ENCODE results near the gene ATP8A2.
"Not testable (repeated sequence)": the region's sequence is repeated elsewhere in the genome, so short reads cannot be mapped to it uniquely, and the experiment has no call there.

ATP8A2 gene

DNA sequence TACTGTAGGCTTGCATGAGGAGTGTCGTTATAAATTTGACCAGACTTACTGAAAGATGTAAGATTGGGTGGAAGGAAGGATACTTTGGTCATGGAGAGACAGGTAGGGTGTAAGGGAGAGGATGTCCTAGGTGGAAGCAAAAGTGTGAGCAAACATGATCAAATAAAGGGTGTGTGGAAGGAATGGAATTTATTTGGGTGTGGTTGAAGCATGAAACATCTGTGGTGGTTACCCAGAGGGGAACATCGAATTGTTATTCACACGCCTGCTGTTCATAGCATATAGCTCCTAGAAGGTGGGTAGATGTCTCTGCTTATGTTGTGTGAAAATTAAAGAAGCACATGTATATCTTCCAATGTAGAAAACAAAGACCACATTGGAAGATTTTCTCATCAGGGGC is 157.7 kb downstream of the ATP8A2 start:
- peaks cover 6% of the 10 kb centered on the region for H3K9me3 ChIP-seq (ENCODE audit: control insufficient read depth, low read length)
- H3K36me3 ChIP-seq (ENCODE audit: control insufficient read depth, insufficient read depth, low read length) = no peaks in the 10 kb centered on the region
- H3K4me1 ChIP-seq (ENCODE audit: control insufficient read depth, insufficient read depth, low read length, poor library complexity, severe bottlenecking) = no peaks in the 10 kb centered on the region
- H3K4me3 ChIP-seq (ENCODE audit: extremely low read depth, insufficient read depth, low read length, poor library complexity, severe bottlenecking) = no peak overlapping the region
- no peak overlapping the region for H3K27ac ChIP-seq (ENCODE audit: low read depth, low read length, severe bottlenecking)
- 78 to 97% methylated on average over 3 of the region's 3 CpGs for WGBS, 2 experiments (ENCODE audit: insufficient coverage in 2 of 2)

DNA sequence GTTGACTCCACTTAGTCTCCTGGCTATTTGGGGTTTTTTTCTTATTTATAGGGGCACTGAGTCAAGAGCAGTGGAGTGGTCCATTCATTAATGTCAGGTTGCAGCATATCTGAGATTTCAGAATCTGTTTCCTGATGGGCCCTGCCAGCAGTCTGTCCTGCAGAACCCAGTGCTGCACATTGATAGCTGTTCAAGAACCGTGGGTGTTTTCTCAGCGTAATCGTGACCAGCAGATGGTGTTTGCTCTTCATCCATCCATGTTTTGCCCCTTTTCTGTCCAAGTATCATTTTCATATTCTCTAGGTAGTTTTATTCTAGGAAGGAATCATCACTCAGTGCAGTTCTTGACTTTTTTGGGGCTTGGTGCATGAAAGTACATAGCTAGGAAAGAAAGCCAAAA is 166.5 kb downstream of the ATP8A2 start:
- Histone ChIP-seq H3K9me3 (ENCODE audit: control insufficient read depth, low read length) (no peaks in the 10 kb centered on the region), H3K4me1 (ENCODE audit: control insufficient read depth, insufficient read depth, low read length, poor library complexity, severe bottlenecking) (no peaks in the 10 kb centered on the region), H3K4me3 (ENCODE audit: extremely low read depth, insufficient read depth, low read length, poor library complexity, severe bottlenecking) (no peak overlapping the region), H3K27ac (ENCODE audit: low read depth, low read length, severe bottlenecking) (no peak overlapping the region), H3K36me3 (ENCODE audit: control insufficient read depth, insufficient read depth, low read length) (no peaks in the 10 kb centered on the region)
- 0% methylated on average over 1 of the region's 3 CpGs for WGBS, 2 experiments (ENCODE audit: insufficient coverage in 2 of 2)

DNA sequence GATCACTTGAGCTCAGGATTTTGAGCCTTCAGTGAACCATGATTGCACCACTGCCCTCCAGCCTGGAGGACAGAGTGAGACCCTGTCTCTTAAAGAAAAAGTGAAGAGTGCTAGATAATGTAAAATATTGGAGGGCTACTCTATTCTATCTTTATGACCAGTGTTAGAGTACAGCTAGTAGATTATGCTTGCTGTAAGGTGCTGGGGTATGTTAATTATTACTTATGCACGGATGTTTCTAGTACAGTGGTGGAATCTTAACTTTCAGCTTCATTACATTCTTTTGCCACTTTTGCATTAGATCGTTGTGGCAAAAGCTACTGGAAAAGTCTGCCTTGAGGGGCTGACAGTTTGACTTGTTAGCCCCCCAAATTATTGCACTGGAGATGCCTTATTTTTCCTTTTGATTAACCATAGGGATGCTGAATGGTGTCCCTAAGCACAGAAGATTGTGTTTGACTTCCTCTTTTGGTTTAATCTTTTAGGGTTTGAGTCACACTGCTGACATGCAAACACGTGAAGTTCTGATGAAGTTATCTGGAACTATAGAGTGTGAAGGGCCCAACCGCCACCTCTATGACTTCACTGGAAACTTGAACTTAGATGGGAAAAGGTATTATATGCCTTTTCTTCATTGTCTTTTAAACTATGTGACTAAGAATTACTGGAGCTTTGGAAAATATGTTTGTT is 169.8 kb downstream of the ATP8A2 start:
- no peak overlapping the region for H3K27ac ChIP-seq (ENCODE audit: low read depth, low read length, severe bottlenecking)
- H3K36me3 ChIP-seq (ENCODE audit: control insufficient read depth, insufficient read depth, low read length) = no peaks in the 10 kb centered on the region
- no peak overlapping the region for H3K4me3 ChIP-seq (ENCODE audit: extremely low read depth, insufficient read depth, low read length, poor library complexity, severe bottlenecking)
- 80 to 84% methylated on average over 1 to 3 of the region's 4 CpGs for WGBS, 2 experiments (ENCODE audit: insufficient coverage in 2 of 2)
- H3K9me3 ChIP-seq (ENCODE audit: control insufficient read depth, low read length) = no peaks in the 10 kb centered on the region
- no peaks in the 10 kb centered on the region for H3K4me1 ChIP-seq (ENCODE audit: control insufficient read depth, insufficient read depth, low read length, poor library complexity, severe bottlenecking)

DNA sequence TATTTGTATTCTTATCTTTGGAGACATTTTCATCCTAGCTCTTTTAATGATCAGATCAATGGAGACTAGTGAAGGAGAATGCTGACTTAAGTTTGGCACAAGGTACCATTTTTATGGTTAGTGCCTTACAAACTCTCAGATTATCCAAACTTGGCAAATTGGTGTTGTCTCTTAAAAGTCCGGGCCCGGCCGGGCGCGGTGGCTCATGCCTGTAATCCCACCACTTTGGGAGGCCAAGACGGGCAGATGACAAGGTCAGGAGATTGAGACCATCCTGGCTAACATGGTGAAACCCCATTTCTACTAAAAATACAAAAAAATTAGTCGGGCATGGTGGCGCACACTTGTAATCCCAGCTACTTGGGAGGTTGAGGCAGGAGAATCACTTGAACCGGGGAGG is 177.2 kb downstream of the ATP8A2 start:
- H3K36me3 ChIP-seq (ENCODE audit: control insufficient read depth, insufficient read depth, low read length); H3K4me3 ChIP-seq (ENCODE audit: extremely low read depth, insufficient read depth, low read length, poor library complexity, severe bottlenecking); H3K27ac ChIP-seq (ENCODE audit: low read depth, low read length, severe bottlenecking); H3K9me3 ChIP-seq (ENCODE audit: control insufficient read depth, low read length); H3K4me1 ChIP-seq (ENCODE audit: control insufficient read depth, insufficient read depth, low read length, poor library complexity, severe bottlenecking): not testable (repeated sequence)
- 83 to 100% methylated on average over 1 to 6 of the region's 9 CpGs for WGBS, 2 experiments (ENCODE audit: insufficient coverage in 2 of 2)

DNA sequence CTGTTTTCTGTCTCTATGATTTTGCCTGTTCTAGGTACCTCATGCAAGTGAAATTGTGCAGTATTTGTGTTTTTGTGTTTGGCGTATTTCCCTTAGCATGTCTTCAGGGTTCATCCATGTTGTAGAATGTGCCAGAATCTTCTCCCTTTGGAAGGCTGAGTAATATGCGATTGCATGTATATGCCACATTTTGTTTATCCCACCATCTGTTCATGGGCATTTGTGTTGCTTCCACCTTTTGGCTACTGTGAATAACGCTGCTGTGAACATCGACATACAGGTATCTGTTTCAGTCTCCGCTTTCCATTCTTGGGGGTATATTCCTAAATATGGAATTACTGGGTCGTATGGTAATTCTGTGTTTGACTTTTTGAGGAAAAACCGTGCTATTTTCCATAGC is 190.0 kb downstream of the ATP8A2 start:
- Histone ChIP-seq H3K9me3 (ENCODE audit: control insufficient read depth, low read length) (no peaks in the 10 kb centered on the region), H3K4me1 (ENCODE audit: control insufficient read depth, insufficient read depth, low read length, poor library complexity, severe bottlenecking) (no peaks in the 10 kb centered on the region), H3K36me3 (ENCODE audit: control insufficient read depth, insufficient read depth, low read length) (no peaks in the 10 kb centered on the region), H3K4me3 (ENCODE audit: extremely low read depth, insufficient read depth, low read length, poor library complexity, severe bottlenecking) (no peak overlapping the region), H3K27ac (ENCODE audit: low read depth, low read length, severe bottlenecking) (no peak overlapping the region)
- 74 to 90% methylated on average over 4 of the region's 7 CpGs for WGBS, 2 experiments (ENCODE audit: insufficient coverage in 2 of 2)

DNA sequence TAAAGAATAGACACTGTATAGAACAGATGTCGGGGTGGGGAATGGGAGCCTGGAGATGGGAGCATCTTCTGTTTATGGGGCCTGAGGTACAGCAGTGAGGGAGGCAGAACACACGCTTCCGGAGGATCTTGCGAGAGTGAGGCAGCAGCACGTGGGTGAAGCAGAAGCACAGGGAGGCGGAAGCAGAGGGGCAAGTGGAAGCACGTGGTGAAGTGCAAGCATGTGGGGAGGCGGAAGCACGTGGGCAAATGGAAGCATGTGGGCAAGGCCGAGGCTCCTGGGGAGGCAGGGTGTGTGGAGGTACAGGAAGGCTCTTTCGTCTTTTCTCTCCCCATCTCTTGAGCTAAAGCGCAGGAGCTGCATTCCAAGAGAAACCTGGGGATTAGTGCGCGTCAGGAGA is 198.4 kb downstream of the ATP8A2 start:
- no peaks in the 10 kb centered on the region for H3K36me3 ChIP-seq (ENCODE audit: control insufficient read depth, insufficient read depth, low read length)
- 87 to 94% methylated on average over 9 to 12 of the region's 14 CpGs for WGBS, 2 experiments (ENCODE audit: insufficient coverage in 2 of 2)

DNA sequence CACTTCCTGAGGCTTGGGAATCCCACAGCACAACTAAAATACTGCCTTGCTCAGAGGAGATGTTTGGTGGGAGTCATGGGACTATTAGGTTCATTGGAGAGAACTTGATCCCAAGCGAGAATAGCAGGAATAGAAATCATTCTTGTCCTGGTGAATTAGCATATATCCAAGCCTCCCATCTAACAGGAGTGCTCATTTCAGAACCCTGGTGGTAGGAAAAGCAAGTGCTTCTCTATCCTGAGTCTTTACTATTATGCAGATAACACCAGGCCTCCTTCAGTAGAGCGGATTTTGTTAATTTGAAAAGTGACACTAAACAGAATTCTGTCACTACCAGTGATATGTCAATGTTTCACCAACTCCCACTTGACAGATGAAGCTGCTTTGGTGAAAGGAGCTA is 199.5 kb downstream of the ATP8A2 start:
- 90% methylated on average over 2 of the region's 2 CpGs; no CpG with 5 or more reads in 1 of the 2 experiments for WGBS, 2 experiments (ENCODE audit: insufficient coverage in 2 of 2)

More for the DNA sequence above, 198.4 kb downstream of the ATP8A2 start:
- no peak overlapping the region for H3K4me3 ChIP-seq (ENCODE audit: extremely low read depth, insufficient read depth, low read length, poor library complexity, severe bottlenecking)
- H3K9me3 ChIP-seq (ENCODE audit: control insufficient read depth, low read length) = no peaks in the 10 kb centered on the region
- no peak overlapping the region for H3K27ac ChIP-seq (ENCODE audit: low read depth, low read length, severe bottlenecking)
- H3K4me1 ChIP-seq (ENCODE audit: control insufficient read depth, insufficient read depth, low read length, poor library complexity, severe bottlenecking) = no peaks in the 10 kb centered on the region

DNA sequence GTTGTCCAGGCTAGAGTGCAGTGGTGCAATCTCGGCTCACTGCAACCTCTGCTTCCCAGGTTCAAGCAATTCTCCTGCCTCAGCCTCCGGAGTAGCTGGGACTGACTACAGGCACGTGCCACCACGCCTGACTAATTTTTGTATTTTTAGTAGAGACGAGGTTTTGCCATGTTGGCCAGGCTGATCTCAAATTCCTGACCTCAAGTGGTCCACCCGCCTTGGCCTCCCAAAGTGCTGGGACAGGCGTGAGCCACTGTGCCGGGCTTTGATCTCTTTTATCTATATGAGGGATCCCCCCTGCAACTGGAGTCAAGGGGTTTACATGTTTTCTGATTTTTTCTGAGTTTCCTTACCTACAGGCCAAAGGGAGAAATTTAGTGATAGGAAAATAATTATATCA is 200.4 kb downstream of the ATP8A2 start:
- not testable (repeated sequence) for H3K9me3 ChIP-seq (ENCODE audit: control insufficient read depth, low read length); H3K36me3 ChIP-seq (ENCODE audit: control insufficient read depth, insufficient read depth, low read length); H3K4me3 ChIP-seq (ENCODE audit: extremely low read depth, insufficient read depth, low read length, poor library complexity, severe bottlenecking); H3K27ac ChIP-seq (ENCODE audit: low read depth, low read length, severe bottlenecking); H3K4me1 ChIP-seq (ENCODE audit: control insufficient read depth, insufficient read depth, low read length, poor library complexity, severe bottlenecking)
- 84 to 90% methylated on average over 6 to 7 of the region's 8 CpGs for WGBS, 2 experiments (ENCODE audit: insufficient coverage in 2 of 2)

More for the DNA sequence above, 199.5 kb downstream of the ATP8A2 start:
- Histone ChIP-seq H3K27ac (ENCODE audit: low read depth, low read length, severe bottlenecking) (no peak overlapping the region), H3K4me3 (ENCODE audit: extremely low read depth, insufficient read depth, low read length, poor library complexity, severe bottlenecking) (no peak overlapping the region), H3K4me1 (ENCODE audit: control insufficient read depth, insufficient read depth, low read length, poor library complexity, severe bottlenecking) (no peaks in the 10 kb centered on the region), H3K36me3 (ENCODE audit: control insufficient read depth, insufficient read depth, low read length) (no peaks in the 10 kb centered on the region), H3K9me3 (ENCODE audit: control insufficient read depth, low read length) (no peaks in the 10 kb centered on the region)

DNA sequence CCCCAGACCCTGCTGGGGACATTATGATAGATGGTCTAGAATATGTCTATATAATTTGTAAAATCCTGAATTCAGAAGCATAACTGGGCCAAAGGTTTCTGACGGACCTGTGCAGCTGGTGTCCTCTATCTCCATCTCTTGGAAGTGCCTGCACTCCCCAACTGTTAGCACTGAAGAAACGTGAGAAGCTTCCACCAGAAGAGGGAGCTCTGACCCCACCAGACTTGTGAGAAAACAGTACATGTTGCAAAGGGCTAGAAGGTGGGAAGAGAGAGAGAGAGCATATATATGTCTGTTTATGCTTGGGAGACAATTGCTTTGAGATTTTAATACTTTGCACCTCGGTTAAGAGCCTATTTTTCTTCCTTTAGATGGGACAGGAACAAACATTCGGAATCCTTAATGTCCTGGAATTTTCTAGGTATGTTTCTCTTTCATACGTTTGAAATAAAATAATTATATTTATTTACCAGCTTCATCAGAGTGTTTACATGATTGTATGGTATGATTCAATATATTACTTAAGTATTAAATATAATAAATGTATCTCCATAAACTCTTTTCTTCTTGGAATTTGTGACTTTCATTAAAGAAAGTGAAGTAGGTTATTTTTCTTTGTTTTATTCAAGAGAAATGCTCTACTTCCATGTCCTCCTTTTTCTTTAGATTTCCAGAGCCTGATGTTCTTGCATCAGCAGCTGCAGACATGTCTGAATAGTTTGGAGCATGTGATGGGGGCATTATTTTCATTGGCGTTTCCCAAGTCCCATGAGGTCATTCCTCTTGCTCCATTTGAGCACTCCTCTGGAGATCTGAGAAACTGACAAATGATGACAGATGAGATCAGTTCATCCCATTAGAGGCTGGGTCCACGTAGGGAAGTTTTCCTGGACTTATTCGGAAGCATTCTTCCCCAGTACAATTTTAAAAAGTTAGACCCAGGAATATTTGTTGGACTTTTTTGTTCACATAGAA is 202.9 kb downstream of the ATP8A2 start:
- WGBS, 2 experiments (ENCODE audit: insufficient coverage in 2 of 2) = 39% methylated on average over 3 of the region's 8 CpGs; no CpG with 5 or more reads in 1 of the 2 experiments
- H3K4me3 ChIP-seq (ENCODE audit: extremely low read depth, insufficient read depth, low read length, poor library complexity, severe bottlenecking) = no peak overlapping the region
- no peaks in the 10 kb centered on the region for H3K4me1 ChIP-seq (ENCODE audit: control insufficient read depth, insufficient read depth, low read length, poor library complexity, severe bottlenecking)
- H3K9me3 ChIP-seq (ENCODE audit: control insufficient read depth, low read length) = no peaks in the 10 kb centered on the region
- no peak overlapping the region for H3K27ac ChIP-seq (ENCODE audit: low read depth, low read length, severe bottlenecking)
- H3K36me3 ChIP-seq (ENCODE audit: control insufficient read depth, insufficient read depth, low read length) = no peaks in the 10 kb centered on the region

DNA sequence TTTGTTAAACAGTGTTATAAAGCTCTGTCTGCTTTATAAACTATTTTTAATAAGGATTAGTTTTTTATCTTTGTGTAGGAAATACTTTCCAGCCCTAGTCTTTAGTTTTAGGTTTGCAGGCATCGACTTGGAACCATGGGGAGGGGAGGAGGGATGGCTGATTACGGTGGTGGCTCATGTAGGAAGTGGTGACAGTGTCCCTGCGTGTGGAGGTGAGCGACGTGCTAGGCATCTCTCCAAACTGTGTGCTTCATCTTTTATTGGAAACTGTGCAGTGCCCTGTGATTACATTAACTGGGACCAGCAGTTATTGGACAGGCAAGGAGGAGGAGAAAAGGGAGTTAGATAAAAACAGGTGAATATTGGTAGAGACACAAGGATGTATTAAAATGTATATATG is 203.8 kb downstream of the ATP8A2 start:
- H3K27ac ChIP-seq (ENCODE audit: low read depth, low read length, severe bottlenecking) = no peak overlapping the region
- no peak overlapping the region for H3K4me3 ChIP-seq (ENCODE audit: extremely low read depth, insufficient read depth, low read length, poor library complexity, severe bottlenecking)
- H3K36me3 ChIP-seq (ENCODE audit: control insufficient read depth, insufficient read depth, low read length) = no peaks in the 10 kb centered on the region
- no peaks in the 10 kb centered on the region for H3K4me1 ChIP-seq (ENCODE audit: control insufficient read depth, insufficient read depth, low read length, poor library complexity, severe bottlenecking)
- H3K9me3 ChIP-seq (ENCODE audit: control insufficient read depth, low read length) = no peaks in the 10 kb centered on the region
- 70 to 83% methylated on average over 2 to 4 of the region's 5 CpGs for WGBS, 2 experiments (ENCODE audit: insufficient coverage in 2 of 2)

DNA sequence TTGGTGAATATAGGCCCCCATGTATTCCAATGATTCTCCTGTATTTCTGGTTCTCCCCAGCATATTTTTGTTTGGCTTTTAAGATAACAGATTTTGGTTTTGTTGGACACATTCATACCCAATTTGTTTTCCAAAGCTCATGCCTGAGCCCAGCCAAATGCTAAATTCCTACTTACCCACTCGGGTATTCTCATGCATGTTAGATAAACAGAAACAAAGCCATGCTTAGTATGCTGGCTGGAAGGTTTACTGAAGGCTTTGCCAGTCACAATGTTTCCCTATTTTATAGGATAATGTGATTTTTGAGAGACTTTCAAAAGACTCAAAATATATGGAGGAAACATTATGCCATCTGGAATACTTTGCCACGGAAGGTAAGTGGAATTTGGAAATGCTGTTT is 206.8 kb downstream of the ATP8A2 start:
- no peaks in the 10 kb centered on the region for H3K36me3 ChIP-seq (ENCODE audit: control insufficient read depth, insufficient read depth, low read length)
- no peaks in the 10 kb centered on the region for H3K9me3 ChIP-seq (ENCODE audit: control insufficient read depth, low read length)
- WGBS, 2 experiments (ENCODE audit: insufficient coverage in 2 of 2) = 100% methylated on average over 1 of the region's 2 CpGs; no CpG with 5 or more reads in 1 of the 2 experiments
- H3K4me3 ChIP-seq (ENCODE audit: extremely low read depth, insufficient read depth, low read length, poor library complexity, severe bottlenecking) = no peak overlapping the region
- no peaks in the 10 kb centered on the region for H3K4me1 ChIP-seq (ENCODE audit: control insufficient read depth, insufficient read depth, low read length, poor library complexity, severe bottlenecking)
- H3K27ac ChIP-seq (ENCODE audit: low read depth, low read length, severe bottlenecking) = no peak overlapping the region

All from mesodermal cell (in vitro differentiated cells).